Muscle layer of colon (tissue), 2 donors: ENCODE results near the gene EPHA7.

ENCODE experiments used
- H3K27ac ChIP-seq: one replicate; pipeline ENCODE4 v1.7.0; 2013; ENCODE audit warnings: low read depth, mild to moderate bottlenecking, low read length, moderate library complexity
- H3K27me3 ChIP-seq, 2 donors: one replicate each; pipeline ENCODE4 v1.7.0; 2013; ENCODE audit warnings: low read length in 2 of 2, mild to moderate bottlenecking in 2 of 2; ENCODE audit not compliant: insufficient read depth in 2 of 2, control insufficient read depth in 1 of 2
- H3K36me3 ChIP-seq: one replicate; pipeline ENCODE4 v1.7.0; 2013; ENCODE audit warnings: mild to moderate bottlenecking, low read length; ENCODE audit not compliant: insufficient read depth
- H3K4me1 ChIP-seq: one replicate; pipeline ENCODE4 v1.7.0; 2013; ENCODE audit warnings: mild to moderate bottlenecking, low read length; ENCODE audit not compliant: insufficient read depth
- H3K4me3 ChIP-seq, 2 donors: one replicate each; pipeline ENCODE4 v1.7.0; 2013; ENCODE audit warnings: low read length in 2 of 2, low read depth in 1 of 2, mild to moderate bottlenecking in 1 of 2, moderate library complexity in 1 of 2
- H3K9ac ChIP-seq: one replicate; pipeline ENCODE4 v1.7.0; 2013; ENCODE audit warnings: low read length
- H3K9me3 ChIP-seq: one replicate; pipeline ENCODE4 v1.7.0; 2013; ENCODE audit warnings: mild to moderate bottlenecking, low read length
- donor health status: abdominal sarcoma.
- donor health status: Adenocarcinoma of cecum.

EPHA7 gene

GRCh38 chr6:93322651-93323050, 96.7 kb downstream of the EPHA7 start:
- Histone ChIP-seq H3K4me1 (no peaks in the 10 kb centered on the region), H3K9ac (no peak overlapping the region), H3K27me3 (no peaks in the 10 kb centered on the region), H3K9me3 (no peaks in the 10 kb centered on the region), H3K36me3 (no peaks in the 10 kb centered on the region), H3K4me3 (no peak overlapping the region), H3K27ac (no peak overlapping the region)

GRCh38 chr6:93319304-93319703, 100.1 kb downstream of the EPHA7 start:
- Histone ChIP-seq H3K27me3 (no peaks in the 10 kb centered on the region), H3K9me3 (no peaks in the 10 kb centered on the region), H3K4me1 (no peaks in the 10 kb centered on the region), H3K36me3 (no peaks in the 10 kb centered on the region), H3K27ac (no peak overlapping the region), H3K4me3 (no peak overlapping the region), H3K9ac (no peak overlapping the region)

- H3K4me1 ChIP-seq: no peaks in the 10 kb centered on the region
- no peak overlapping the region for H3K4me3 ChIP-seq
- H3K27ac ChIP-seq: no peak overlapping the region
- no peaks in the 10 kb centered on the region for H3K27me3 ChIP-seq
- no peaks in the 10 kb centered on the region for H3K36me3 ChIP-seq
- no peaks in the 10 kb centered on the region for H3K9me3 ChIP-seq
- H3K9ac ChIP-seq: no peak overlapping the region
These were observed 101.2 kb downstream of the EPHA7 start for GRCh38 chr6:93318121-93318520.

GRCh38 chr6:93317592-93317991, 101.8 kb downstream of the EPHA7 start:
- H3K36me3 ChIP-seq: no peaks in the 10 kb centered on the region
- no peaks in the 10 kb centered on the region for H3K9me3 ChIP-seq
- no peak overlapping the region for H3K9ac ChIP-seq
- no peak overlapping the region for H3K27ac ChIP-seq
- no peak overlapping the region for H3K4me3 ChIP-seq
- H3K27me3 ChIP-seq: no peaks in the 10 kb centered on the region
- no peaks in the 10 kb centered on the region for H3K4me1 ChIP-seq

- no peaks in the 10 kb centered on the region for H3K27me3 ChIP-seq
These were observed 111.6 kb downstream of the EPHA7 start for GRCh38 chr6:93307505-93308409.

GRCh38 chr6:93305088-93305487, 114.3 kb downstream of the EPHA7 start:
- Histone ChIP-seq H3K27ac (no peak overlapping the region), H3K9ac (no peak overlapping the region), H3K36me3 (no peaks in the 10 kb centered on the region), H3K9me3 (no peaks in the 10 kb centered on the region), H3K4me1 (no peaks in the 10 kb centered on the region), H3K4me3 (no peak overlapping the region), H3K27me3 (no peaks in the 10 kb centered on the region)

More at GRCh38 chr6:93307505-93308409, 111.6 kb downstream of the EPHA7 start:
- H3K4me3 ChIP-seq: no peak overlapping the region
- H3K9ac ChIP-seq: no peak overlapping the region
- H3K36me3 ChIP-seq: no peaks in the 10 kb centered on the region
- no peaks in the 10 kb centered on the region for H3K4me1 ChIP-seq
- no peak overlapping the region for H3K27ac ChIP-seq
- H3K9me3 ChIP-seq: no peaks in the 10 kb centered on the region

GRCh38 chr6:93304505-93304904, 114.9 kb downstream of the EPHA7 start:
- Histone ChIP-seq H3K4me3 (no peak overlapping the region), H3K9ac (no peak overlapping the region), H3K4me1 (no peaks in the 10 kb centered on the region), H3K27me3 (no peaks in the 10 kb centered on the region), H3K27ac (no peak overlapping the region), H3K36me3 (no peaks in the 10 kb centered on the region), H3K9me3 (no peaks in the 10 kb centered on the region)

- no peak overlapping the region for H3K27ac ChIP-seq
- no peak overlapping the region for H3K4me3 ChIP-seq
- no peaks in the 10 kb centered on the region for H3K4me1 ChIP-seq
- no peak overlapping the region for H3K9ac ChIP-seq
- no peaks in the 10 kb centered on the region for H3K36me3 ChIP-seq
- no peaks in the 10 kb centered on the region for H3K27me3 ChIP-seq
- no peaks in the 10 kb centered on the region for H3K9me3 ChIP-seq
These were observed 118.7 kb downstream of the EPHA7 start for GRCh38 chr6:93300661-93301060.

GRCh38 chr6:93299622-93300021, 119.7 kb downstream of the EPHA7 start:
- Histone ChIP-seq H3K4me1 (no peaks in the 10 kb centered on the region), H3K9ac (no peak overlapping the region), H3K36me3 (no peaks in the 10 kb centered on the region), H3K27ac (no peak overlapping the region), H3K9me3 (no peaks in the 10 kb centered on the region), H3K4me3 (no peak overlapping the region), H3K27me3 (no peaks in the 10 kb centered on the region)

GRCh38 chr6:93295631-93296030, 123.7 kb downstream of the EPHA7 start:
- no peak overlapping the region for H3K4me3 ChIP-seq
- H3K9me3 ChIP-seq: no peaks in the 10 kb centered on the region
- H3K9ac ChIP-seq: no peak overlapping the region
- no peaks in the 10 kb centered on the region for H3K36me3 ChIP-seq
- no peaks in the 10 kb centered on the region for H3K27me3 ChIP-seq
- no peaks in the 10 kb centered on the region for H3K4me1 ChIP-seq
- no peak overlapping the region for H3K27ac ChIP-seq

- Histone ChIP-seq H3K4me1 (no peaks in the 10 kb centered on the region), H3K9me3 (no peaks in the 10 kb centered on the region), H3K4me3 (no peak overlapping the region), H3K27me3 (no peaks in the 10 kb centered on the region), H3K36me3 (no peaks in the 10 kb centered on the region), H3K9ac (no peak overlapping the region), H3K27ac (no peak overlapping the region)
These were observed 124.5 kb downstream of the EPHA7 start for GRCh38 chr6:93294879-93295278.

GRCh38 chr6:93293872-93294271, 125.5 kb downstream of the EPHA7 start:
- H3K4me1 ChIP-seq: no peaks in the 10 kb centered on the region
- H3K27ac ChIP-seq: no peak overlapping the region
- no peak overlapping the region for H3K4me3 ChIP-seq
- no peak overlapping the region for H3K9ac ChIP-seq
- H3K36me3 ChIP-seq: no peaks in the 10 kb centered on the region
- no peaks in the 10 kb centered on the region for H3K9me3 ChIP-seq
- H3K27me3 ChIP-seq: no peaks in the 10 kb centered on the region
